Astrocyte of the cerebellum (primary cell): ENCODE results near the gene EVX1.

Experiments
- DNase-seq: peaks from one replicate; pipeline ENCODE4 v3.0.0-alpha.2; 2011; ENCODE audit warnings: low read depth
- H3K4me3 ChIP-seq: 2 replicates; pipeline ENCODE4 v1.5.1; 2011; ENCODE audit warnings: mild to moderate bottlenecking, low read depth, low read length, moderate library complexity
- in situ Hi-C: cut with HindIII; loops from 2 replicates; pipeline ENCODE4 v1.10.0; 2017; ENCODE audit warnings: low sequenced_read_pairs
- TF ChIP-seq, protein P1 (sequence below): IDR thresholded peaks from 2 replicates; pipeline ENCODE4 v1.5.1; 2012; ENCODE audit warnings: low read length, low read depth, moderate library complexity, mild to moderate bottlenecking; ENCODE audit errors: missing control alignments

Gene EVX1

DNA sequence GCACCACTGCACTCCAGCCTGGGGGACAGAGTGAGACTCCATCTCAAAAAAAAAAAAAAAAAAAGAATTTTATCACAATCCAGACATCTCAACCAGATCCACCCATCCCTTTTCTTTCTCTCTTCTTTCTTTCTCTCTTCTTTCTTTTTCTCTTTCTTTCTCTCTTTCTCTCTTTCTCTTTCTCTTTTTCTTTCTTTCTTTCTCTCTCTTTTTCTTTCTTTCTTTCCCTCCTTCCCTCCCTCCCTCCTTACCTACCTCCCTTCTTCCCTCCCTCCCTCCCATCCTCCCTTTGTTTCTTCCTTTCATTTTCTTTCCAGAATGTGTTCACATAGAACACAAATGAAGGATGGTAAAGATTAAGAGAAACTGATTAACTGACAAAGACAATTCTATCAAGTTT, 24.7 kb upstream of the EVX1 start:
- H3K4me3 ChIP-seq: no peak overlapping the region
- in situ Hi-C loops: loop anchor here (25.0 kb wide), 1 partner anchor 369 kb away; no protein-coding TSS in a partner anchor
- TF ChIP-seq, protein P1, sequence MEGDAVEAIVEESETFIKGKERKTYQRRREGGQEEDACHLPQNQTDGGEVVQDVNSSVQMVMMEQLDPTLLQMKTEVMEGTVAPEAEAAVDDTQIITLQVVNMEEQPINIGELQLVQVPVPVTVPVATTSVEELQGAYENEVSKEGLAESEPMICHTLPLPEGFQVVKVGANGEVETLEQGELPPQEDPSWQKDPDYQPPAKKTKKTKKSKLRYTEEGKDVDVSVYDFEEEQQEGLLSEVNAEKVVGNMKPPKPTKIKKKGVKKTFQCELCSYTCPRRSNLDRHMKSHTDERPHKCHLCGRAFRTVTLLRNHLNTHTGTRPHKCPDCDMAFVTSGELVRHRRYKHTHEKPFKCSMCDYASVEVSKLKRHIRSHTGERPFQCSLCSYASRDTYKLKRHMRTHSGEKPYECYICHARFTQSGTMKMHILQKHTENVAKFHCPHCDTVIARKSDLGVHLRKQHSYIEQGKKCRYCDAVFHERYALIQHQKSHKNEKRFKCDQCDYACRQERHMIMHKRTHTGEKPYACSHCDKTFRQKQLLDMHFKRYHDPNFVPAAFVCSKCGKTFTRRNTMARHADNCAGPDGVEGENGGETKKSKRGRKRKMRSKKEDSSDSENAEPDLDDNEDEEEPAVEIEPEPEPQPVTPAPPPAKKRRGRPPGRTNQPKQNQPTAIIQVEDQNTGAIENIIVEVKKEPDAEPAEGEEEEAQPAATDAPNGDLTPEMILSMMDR: no peak
- no peak for DNase-seq

DNA sequence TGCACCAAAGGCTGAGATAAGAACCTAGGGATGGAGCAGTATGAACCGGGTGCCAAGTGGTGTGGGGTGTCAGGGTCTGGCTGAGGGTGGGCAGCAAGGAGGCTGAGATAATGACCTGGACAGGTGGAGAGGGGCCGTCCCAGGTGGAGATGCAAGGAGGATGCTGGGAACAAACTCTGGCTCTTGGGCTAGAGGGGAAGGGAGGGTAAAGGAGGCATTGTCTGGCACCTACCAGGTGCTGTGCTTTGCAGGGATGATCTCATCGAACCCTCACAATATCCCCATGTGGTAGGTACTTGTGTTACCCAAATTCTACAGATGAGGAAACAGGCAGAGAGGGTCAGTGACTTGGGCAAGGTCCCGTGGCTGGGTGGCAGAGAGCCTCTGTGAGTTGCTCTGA, 22.8 kb upstream of the EVX1 start:
- no peak overlapping the region for H3K4me3 ChIP-seq
- DNase-seq: no peak
- TF ChIP-seq, protein P1: no peak
- in situ Hi-C loops: loop anchor here (5.0 to 25.0 kb wide), 2 partner anchors 62 to 367 kb away; no protein-coding TSS in a partner anchor

GRCh38 chr7:27220440-27220955, 22.1 kb upstream of the EVX1 start:
- no peak for DNase-seq
- H3K4me3 ChIP-seq: no peak overlapping the region
- in situ Hi-C loops: loop anchor here (5.0 to 25.0 kb wide), 2 partner anchors 62 to 367 kb away; no protein-coding TSS in a partner anchor
- TF ChIP-seq, protein P1: no peak

DNA sequence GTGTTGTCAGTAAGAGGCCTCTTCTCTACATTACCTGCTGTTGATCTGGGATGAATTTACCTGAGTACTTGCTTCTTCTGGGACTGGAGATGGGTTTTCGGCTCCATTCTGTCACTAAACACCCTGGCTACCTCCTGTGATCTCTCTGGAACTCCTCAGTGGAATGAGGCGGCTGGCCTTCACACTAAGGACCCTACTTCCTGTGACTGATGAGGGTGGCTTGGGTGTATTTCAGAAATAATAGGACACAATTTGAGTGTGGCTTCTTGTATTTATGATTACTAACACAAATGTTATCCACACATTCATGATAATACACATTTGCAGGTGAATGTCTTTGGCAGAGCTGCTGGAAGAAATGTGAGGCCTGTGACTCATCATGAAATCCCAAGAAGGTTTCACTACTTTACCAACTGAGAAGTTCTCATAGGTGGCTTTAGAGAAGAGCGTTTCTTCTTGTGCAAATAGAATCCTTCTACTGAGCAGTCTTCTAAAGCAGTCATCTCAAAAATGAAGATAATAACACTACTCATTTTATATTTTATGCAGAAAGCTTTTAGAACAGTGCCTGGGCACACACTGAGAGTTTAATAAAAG, 21.3 kb upstream of the EVX1 start:
- in situ Hi-C loops: loop anchor here (5.0 to 25.0 kb wide), 2 partner anchors 61 to 366 kb away; no protein-coding TSS in a partner anchor
- TF ChIP-seq, protein P1: no peak
- no peak overlapping the region for H3K4me3 ChIP-seq
- DNase-seq: no peak

- DNase-seq: no peak
- no peak overlapping the region for H3K4me3 ChIP-seq
- in situ Hi-C loops: loop anchor here (5.0 to 25.0 kb wide), 2 partner anchors 58 to 363 kb away; no protein-coding TSS in a partner anchor
- TF ChIP-seq, protein P1: no peak
Measured at GRCh38 chr7:27223941-27224575, 18.5 kb upstream of the EVX1 start.

- H3K4me3 ChIP-seq: no peak overlapping the region
- in situ Hi-C loops: loop anchor here (5.0 to 25.0 kb wide), 2 partner anchors 57 to 362 kb away; no protein-coding TSS in a partner anchor
- no peak for DNase-seq
- TF ChIP-seq, protein P1: no peak
Measured at GRCh38 chr7:27224983-27225934, 17.3 kb upstream of the EVX1 start.
